A549 (cell line): ENCODE results near the gene ZNF652. TPM values are rescaled to one million over a fixed set of nuclear protein-coding genes. Genes with fewer than 3 reads are reported as not detected.

ENCODE experiments used
- ATAC-seq, 2 experiments: fragments of 200-7000 bp in 1 of 2; fragments of >200 bp in 1 of 2; cut with Nextera tagmentation in 1 of 2; cut with Tn5 transposase in 1 of 2; 3 replicates each; pipeline versions ENCODE4 v1.8.0 to v1.9.1; 2018 to 2020; ENCODE audit warnings: mild to moderate bottlenecking in 1 of 2, moderate library complexity in 1 of 2
- CTCF ChIA-PET: fragments of 300-600 bp; sonication (Branson Sonifier 250); formaldehyde crosslinking; extraction: SDS; loops from one replicate; lab custom pipeline; 2021; ENCODE audit warnings: antibody characterized with exemption, inconsistent platforms; lab: Yijun Ruan, JAX
- POLR2A ChIA-PET: fragments of 350-600 bp; formaldehyde crosslinking; extraction: SDS; loops from one replicate; lab custom pipeline; 2021; ENCODE audit warnings: antibody characterized with exemption, inconsistent platforms; lab: Yijun Ruan, JAX
- DNase-seq, 2 experiments: peaks; one replicate each; pipeline versions ENCODE4 v3.0.0 to v3.0.0-alpha.2; 2011 to 2016; ENCODE audit warnings: low read depth in 1 of 2, low spot score in 1 of 2
- FAIRE-seq: peaks from 2 replicates; lab custom pipeline; 2011; peaks lifted over from hg19 to GRCh38; lab: Jason Lieb, UNC
- H3K27ac ChIP-seq, 2 experiments: fragments of >200 bp; sonication (Bioruptor Twin); formaldehyde crosslinking; 3 replicates each; pipeline ENCODE4 v1.5.1; 2016 to 2017
- H3K4me1 ChIP-seq: fragments of >200 bp; sonication (Bioruptor Twin); formaldehyde crosslinking; 3 replicates; pipeline ENCODE4 v1.6.1; 2016
- H3K4me2 ChIP-seq: fragments of >200 bp; sonication (Bioruptor Twin); formaldehyde crosslinking; 3 replicates; pipeline ENCODE4 v1.6.1; 2016
- H3K4me3 ChIP-seq: fragments of >200 bp; sonication (Bioruptor Twin); formaldehyde crosslinking; 3 replicates; pipeline ENCODE4 v1.5.1; 2016
- H3K9me3 ChIP-seq: fragments of >200 bp; sonication (Bioruptor Twin); formaldehyde crosslinking; 3 replicates; pipeline ENCODE4 v1.6.1; 2016
- BHLHE40 ChIP-seq: IDR thresholded peaks from 2 replicates; pipeline ENCODE4 v1.6.1; 2012; ENCODE audit warnings: low read depth, low read length, inconsistent platforms
- CEBPB ChIP-seq, 2 experiments: fragments of >200 bp in 1 of 2; sonication (Bioruptor Twin) in 1 of 2; formaldehyde crosslinking in 1 of 2; IDR thresholded peaks; 2 replicates each; pipeline ENCODE4 v1.6.1; 2012 to 2016
- CTCF ChIP-seq: fragments of >200 bp; sonication (Bioruptor Twin); formaldehyde crosslinking; IDR thresholded peaks from 3 replicates; pipeline ENCODE4 v1.5.1; 2016
- E2F6 ChIP-seq: IDR thresholded peaks from 2 replicates; pipeline ENCODE4 v1.6.1; 2012; ENCODE audit warnings: low read depth, borderline replicate concordance
- EHF ChIP-seq: fragments of 250-450 bp; sonication (Bioruptor Pico); IDR thresholded peaks from 2 replicates; pipeline ENCODE4 v1.5.0; 2020; ENCODE audit warnings: mild to moderate bottlenecking
- EHMT2 ChIP-seq: fragments of 200-600 bp; sonication (generic); IDR thresholded peaks from 2 replicates; pipeline ENCODE4 v1.6.1; 2016; ENCODE audit warnings: antibody characterized with exemption, low read depth, mild to moderate bottlenecking, moderate library complexity
- ESRRA ChIP-seq: fragments of 150-350 bp; IDR thresholded peaks from 2 replicates; pipeline ENCODE4 v1.6.1; 2014; ENCODE audit warnings: mild to moderate bottlenecking, low read length, borderline replicate concordance
- FOSB ChIP-seq: fragments of 250-450 bp; sonication (Bioruptor Pico); IDR thresholded peaks from 2 replicates; pipeline ENCODE4 v1.5.0; 2020; ENCODE audit warnings: mild to moderate bottlenecking, moderate library complexity
- FOXS1 ChIP-seq: fragments of 250-450 bp; sonication (Bioruptor Pico); IDR thresholded peaks from 2 replicates; pipeline ENCODE4 v1.5.0; 2020; ENCODE audit warnings: mild to moderate bottlenecking, moderate library complexity
- HDAC2 ChIP-seq: fragments of 200-600 bp; sonication (generic); IDR thresholded peaks from 2 replicates; pipeline ENCODE4 v1.6.1; 2016
- HEYL ChIP-seq: fragments of 250-450 bp; sonication (Bioruptor Pico); IDR thresholded peaks from 2 replicates; pipeline ENCODE4 v1.8.0; 2021; ENCODE audit warnings: mild to moderate bottlenecking, moderate library complexity
- HOXA7 ChIP-seq: fragments of 250-450 bp; sonication (Bioruptor Pico); IDR thresholded peaks from 2 replicates; pipeline ENCODE4 v1.5.0; 2020; ENCODE audit warnings: mild to moderate bottlenecking, moderate library complexity
- HOXB5 ChIP-seq: fragments of 250-450 bp; sonication (Bioruptor Pico); IDR thresholded peaks from 2 replicates; pipeline ENCODE4 v1.5.0; 2020; ENCODE audit warnings: mild to moderate bottlenecking, moderate library complexity
- KDM5A ChIP-seq: fragments of 200-600 bp; sonication (generic); IDR thresholded peaks from 2 replicates; pipeline ENCODE4 v1.6.1; 2016; ENCODE audit warnings: antibody characterized with exemption, mild to moderate bottlenecking
- MAFK ChIP-seq: fragments of 450-650 bp; IDR thresholded peaks from 2 replicates; pipeline ENCODE4 v1.6.1; 2014; ENCODE audit not compliant: partially characterized antibody
- MAX ChIP-seq: IDR thresholded peaks from 2 replicates; pipeline ENCODE4 v1.6.1; 2012
- MYC ChIP-seq: IDR thresholded peaks from 2 replicates; pipeline ENCODE4 v1.6.1; 2012; ENCODE audit warnings: mild to moderate bottlenecking, inconsistent platforms, low read length, improper control_type of control experiment, borderline replicate concordance
- RCOR1 ChIP-seq: fragments of 150-350 bp; IDR thresholded peaks from 2 replicates; pipeline ENCODE4 v1.6.1; 2014; ENCODE audit warnings: antibody characterized with exemption, low read length, low read depth
- RFX5 ChIP-seq: fragments of 450-650 bp; IDR thresholded peaks from 2 replicates; pipeline ENCODE4 v1.7.1; 2014; ENCODE audit warnings: antibody characterized with exemption, mild to moderate bottlenecking, moderate library complexity
- RNF2 ChIP-seq: fragments of 200-600 bp; sonication (generic); IDR thresholded peaks from 2 replicates; pipeline ENCODE4 v1.6.1; 2016; ENCODE audit warnings: low read depth, mild to moderate bottlenecking, antibody characterized with exemption, moderate library complexity, borderline replicate concordance
- TP53 ChIP-seq: fragments of 250-450 bp; sonication (Bioruptor Pico); IDR thresholded peaks from 2 replicates; pipeline ENCODE4 v1.5.0; 2021; ENCODE audit warnings: mild to moderate bottlenecking, moderate library complexity
- ZFP36 ChIP-seq: fragments of 450-650 bp; IDR thresholded peaks from 2 replicates; pipeline ENCODE4 v1.6.1; 2014; ENCODE audit warnings: borderline replicate concordance; ENCODE audit not compliant: partially characterized antibody
- WGBS: methylation state at CpG from one replicate; pipeline ENCODE4 v1.1.6; 2017; ENCODE audit errors: missing lambda C conversion rate; 5-methylcytosine and 5-hydroxymethylcytosine counted together
- polyA plus RNA-seq, 4 experiments: library from polyadenylated mRNA; depleted of rRNA in 3 of 4; stranded (reverse); fragments of >200 nt; fragmentation: RNase III in 1 of 4; extraction: RNeasy Plus Mini Kit Qiagen cat#74134 plus additional on column Dnase treatment in 1 of 4; gene quantifications; 2 replicates in 3 of 4; 3 replicates in 1 of 4; pipeline ENCODE4 v1.2.3, GENCODE V29; 2011 to 2017
- TF ChIP-seq, protein P1 (sequence below): fragments of 200-600 bp; sonication (generic); IDR thresholded peaks from 2 replicates; pipeline ENCODE4 v1.6.1; 2016; ENCODE audit warnings: antibody characterized with exemption, mild to moderate bottlenecking, moderate library complexity

ZNF652 gene
- polyA plus RNA-seq, 2 of the 4 experiments (the other 2 are of a cell fraction), result 5.7 to 14.8 TPM

DNA sequence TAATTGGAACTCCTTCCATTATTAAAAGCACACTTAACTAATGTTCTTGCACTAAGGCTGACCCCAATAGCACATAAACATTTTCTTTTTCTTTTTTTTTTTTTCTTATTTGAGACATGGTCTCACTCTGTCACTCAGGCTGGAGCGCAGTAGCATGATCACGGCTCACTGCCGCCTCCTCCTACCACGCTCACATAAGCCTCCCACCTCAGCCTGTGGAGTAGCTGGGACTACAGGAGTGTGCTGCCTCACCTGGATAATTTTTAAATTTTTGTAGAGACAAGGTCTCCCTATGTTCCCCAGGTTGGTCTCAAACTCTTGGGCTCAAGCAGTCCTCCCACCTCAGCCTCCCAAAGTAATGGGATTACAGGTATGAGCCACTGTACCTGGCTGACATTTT, 1.2 kb upstream of the ZNF652 start:
- FAIRE-seq (no peak), DNase-seq (no peak), ATAC-seq (no peak)
- ChIA-PET POLR2A (no interaction called here), CTCF (interaction anchor here (0.6 to 2.8 kb wide), 5 partner anchors 12 to 193 kb away, joined by 3 to 10 read pairs (median 4); no protein-coding TSS in a partner anchor)
- H3K4me1 ChIP-seq, result peaks cover 28% of the 10 kb centered on the region
- TF ChIP-seq ZFP36, result no peak
- TF ChIP-seq FOXS1 (CRISPR knock-in tag), result no peak
- no peak for TF ChIP-seq BHLHE40
- no peak for TF ChIP-seq TP53 (CRISPR knock-in tag)
- TF ChIP-seq ESRRA, result no peak
- no peak for TF ChIP-seq RCOR1
- TF ChIP-seq RFX5, result no peak
- TF ChIP-seq RNF2, result no peak
- TF ChIP-seq HEYL, result no peak
- no peak for TF ChIP-seq HOXA7 (CRISPR knock-in tag)
- no peak overlapping the region for H3K4me3 ChIP-seq
- no peak overlapping the region for H3K4me2 ChIP-seq
- 99% methylated on average over 4 of the region's 4 CpGs for WGBS
- no peaks in the 10 kb centered on the region for H3K9me3 ChIP-seq
- no peak overlapping the region for H3K27ac ChIP-seq

DNA sequence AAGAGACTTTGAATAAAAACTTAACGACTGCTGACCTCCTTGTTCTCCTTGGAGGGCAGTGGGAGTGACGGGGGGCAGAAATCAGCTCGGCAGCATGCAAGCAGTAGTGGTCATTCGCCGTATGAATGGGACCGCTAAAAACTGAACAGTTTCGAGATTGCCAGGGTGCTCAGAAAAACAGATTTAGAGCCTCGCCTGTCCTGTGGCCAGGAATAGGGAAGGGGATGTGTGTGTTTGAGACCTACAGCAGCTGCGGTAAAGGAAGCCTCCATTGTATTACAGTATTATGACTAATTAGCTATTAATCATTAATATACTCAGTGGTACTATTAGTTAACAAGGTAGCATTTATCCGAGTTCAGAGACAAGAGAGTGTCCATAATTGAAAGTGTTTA, 670 bp upstream of the ZNF652 start:
- peak; percentile 3 to 9; a peak in 4 of 6 replicates for ATAC-seq
- no peak for FAIRE-seq

More for the DNA sequence above, 670 bp upstream of the ZNF652 start:
- DNase-seq, result peak in 1 of 2 experiments; percentile 28
- Histone ChIP-seq H3K4me1 (peaks cover 28% of the 10 kb centered on the region), H3K4me3 (peak overlapping the region; percentile 94), H3K4me2 (peak overlapping the region; percentile 90), H3K9me3 (no peaks in the 10 kb centered on the region), H3K27ac (peak overlapping the region; percentile 87 to 96)
- ChIA-PET CTCF (interaction anchor here (0.6 to 2.8 kb wide), 5 partner anchors 12 to 193 kb away, joined by 3 to 10 read pairs (median 4); no protein-coding TSS in a partner anchor), POLR2A (interaction anchor here (0.6 to 1.0 kb wide), 3 partner anchors 16 to 38 kb away, joined by 3 to 7 read pairs (median 3); no protein-coding TSS in a partner anchor)
- TF ChIP-seq ESRRA (no peak), EHF (CRISPR knock-in tag) (no peak), MAX (no peak), RFX5 (no peak), CTCF (no peak), HDAC2 (no peak), CEBPB (IDR thresholded peaks at IDR 0.05) (no peak), EHMT2 (no peak), HOXB5 (CRISPR knock-in tag) (no peak), BHLHE40 (no peak), FOSB (no peak), KDM5A (no peak), MYC (no peak), MAFK (no peak), E2F6 (no peak), HEYL (no peak), RNF2 (no peak)
- TF ChIP-seq, protein P1, sequence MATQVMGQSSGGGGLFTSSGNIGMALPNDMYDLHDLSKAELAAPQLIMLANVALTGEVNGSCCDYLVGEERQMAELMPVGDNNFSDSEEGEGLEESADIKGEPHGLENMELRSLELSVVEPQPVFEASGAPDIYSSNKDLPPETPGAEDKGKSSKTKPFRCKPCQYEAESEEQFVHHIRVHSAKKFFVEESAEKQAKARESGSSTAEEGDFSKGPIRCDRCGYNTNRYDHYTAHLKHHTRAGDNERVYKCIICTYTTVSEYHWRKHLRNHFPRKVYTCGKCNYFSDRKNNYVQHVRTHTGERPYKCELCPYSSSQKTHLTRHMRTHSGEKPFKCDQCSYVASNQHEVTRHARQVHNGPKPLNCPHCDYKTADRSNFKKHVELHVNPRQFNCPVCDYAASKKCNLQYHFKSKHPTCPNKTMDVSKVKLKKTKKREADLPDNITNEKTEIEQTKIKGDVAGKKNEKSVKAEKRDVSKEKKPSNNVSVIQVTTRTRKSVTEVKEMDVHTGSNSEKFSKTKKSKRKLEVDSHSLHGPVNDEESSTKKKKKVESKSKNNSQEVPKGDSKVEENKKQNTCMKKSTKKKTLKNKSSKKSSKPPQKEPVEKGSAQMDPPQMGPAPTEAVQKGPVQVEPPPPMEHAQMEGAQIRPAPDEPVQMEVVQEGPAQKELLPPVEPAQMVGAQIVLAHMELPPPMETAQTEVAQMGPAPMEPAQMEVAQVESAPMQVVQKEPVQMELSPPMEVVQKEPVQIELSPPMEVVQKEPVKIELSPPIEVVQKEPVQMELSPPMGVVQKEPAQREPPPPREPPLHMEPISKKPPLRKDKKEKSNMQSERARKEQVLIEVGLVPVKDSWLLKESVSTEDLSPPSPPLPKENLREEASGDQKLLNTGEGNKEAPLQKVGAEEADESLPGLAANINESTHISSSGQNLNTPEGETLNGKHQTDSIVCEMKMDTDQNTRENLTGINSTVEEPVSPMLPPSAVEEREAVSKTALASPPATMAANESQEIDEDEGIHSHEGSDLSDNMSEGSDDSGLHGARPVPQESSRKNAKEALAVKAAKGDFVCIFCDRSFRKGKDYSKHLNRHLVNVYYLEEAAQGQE, result no peak
- 28% methylated on average over 10 of the region's 10 CpGs for WGBS
